ENCODE data around the gene NEK11. TPM values are rescaled to one million over a fixed set of nuclear protein-coding genes. Genes with fewer than 3 reads are reported as not detected.

Gene NEK11
- total and polyA plus RNA-seq, 4 donors: 4.0 to 36.3 (median 9.8) TPM

DNA sequence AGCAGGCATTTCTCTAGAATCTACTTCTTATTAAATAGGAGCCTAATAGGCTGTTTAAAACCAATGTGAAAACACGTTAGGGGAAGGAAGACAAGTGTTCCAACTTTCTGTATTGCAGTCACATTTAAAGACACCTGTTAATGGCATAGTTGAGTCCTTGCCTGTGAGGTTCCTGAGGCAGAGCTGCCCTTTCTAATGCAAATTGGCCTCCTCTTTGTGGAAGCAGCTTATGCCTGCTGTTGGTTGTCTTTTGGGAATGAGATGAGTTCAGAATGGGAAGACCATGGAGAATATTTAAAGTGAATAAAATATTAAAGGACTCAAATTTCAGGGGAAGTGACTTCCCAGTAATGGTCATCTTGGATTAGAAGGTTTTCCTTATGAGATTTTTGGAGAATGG is 51.2 kb downstream of the NEK11 start:
- H3K9ac ChIP-seq (ENCODE audit: insufficient read depth in 1 of 2, low read length in 2 of 2): no peak overlapping the region
- peaks cover 0 to 4% (median 1%) of the 10 kb centered on the region in 4 donors for H3K36me3 ChIP-seq (ENCODE audit: control insufficient read depth in 4 of 4, insufficient read depth in 4 of 4, low read length in 4 of 4)
- H3K4me1 ChIP-seq (ENCODE audit: control insufficient read depth in 5 of 5, insufficient read depth in 5 of 5, low read length in 5 of 5): peaks cover 0 to 3% (median 0%) of the 10 kb centered on the region in 5 donors
- no peaks in the 10 kb centered on the region for H3K9me3 ChIP-seq (ENCODE audit: control insufficient read depth in 4 of 4, insufficient read depth in 3 of 4, low read length in 3 of 4)
- no peak overlapping the region for H3K27ac ChIP-seq (ENCODE audit: low read depth in 1 of 2, low read length in 1 of 2)
- H3K27me3 ChIP-seq (ENCODE audit: control insufficient read depth in 3 of 3, insufficient read depth in 3 of 3, low read length in 2 of 3): no peaks in the 10 kb centered on the region
- ATAC-seq (ENCODE audit: insufficient read depth, low FRiP score) (no peak), DNase-seq (no peak)
- 68 to 74% methylated on average over 1 of the region's 1 CpG for WGBS, 2 donors
- H3K4me3 ChIP-seq: no peak overlapping the region
- TF ChIP-seq, protein P1, sequence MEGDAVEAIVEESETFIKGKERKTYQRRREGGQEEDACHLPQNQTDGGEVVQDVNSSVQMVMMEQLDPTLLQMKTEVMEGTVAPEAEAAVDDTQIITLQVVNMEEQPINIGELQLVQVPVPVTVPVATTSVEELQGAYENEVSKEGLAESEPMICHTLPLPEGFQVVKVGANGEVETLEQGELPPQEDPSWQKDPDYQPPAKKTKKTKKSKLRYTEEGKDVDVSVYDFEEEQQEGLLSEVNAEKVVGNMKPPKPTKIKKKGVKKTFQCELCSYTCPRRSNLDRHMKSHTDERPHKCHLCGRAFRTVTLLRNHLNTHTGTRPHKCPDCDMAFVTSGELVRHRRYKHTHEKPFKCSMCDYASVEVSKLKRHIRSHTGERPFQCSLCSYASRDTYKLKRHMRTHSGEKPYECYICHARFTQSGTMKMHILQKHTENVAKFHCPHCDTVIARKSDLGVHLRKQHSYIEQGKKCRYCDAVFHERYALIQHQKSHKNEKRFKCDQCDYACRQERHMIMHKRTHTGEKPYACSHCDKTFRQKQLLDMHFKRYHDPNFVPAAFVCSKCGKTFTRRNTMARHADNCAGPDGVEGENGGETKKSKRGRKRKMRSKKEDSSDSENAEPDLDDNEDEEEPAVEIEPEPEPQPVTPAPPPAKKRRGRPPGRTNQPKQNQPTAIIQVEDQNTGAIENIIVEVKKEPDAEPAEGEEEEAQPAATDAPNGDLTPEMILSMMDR (IDR thresholded peaks at IDR 0.05; ENCODE audit: control extremely low read depth, extremely low read depth): no peak

DNA sequence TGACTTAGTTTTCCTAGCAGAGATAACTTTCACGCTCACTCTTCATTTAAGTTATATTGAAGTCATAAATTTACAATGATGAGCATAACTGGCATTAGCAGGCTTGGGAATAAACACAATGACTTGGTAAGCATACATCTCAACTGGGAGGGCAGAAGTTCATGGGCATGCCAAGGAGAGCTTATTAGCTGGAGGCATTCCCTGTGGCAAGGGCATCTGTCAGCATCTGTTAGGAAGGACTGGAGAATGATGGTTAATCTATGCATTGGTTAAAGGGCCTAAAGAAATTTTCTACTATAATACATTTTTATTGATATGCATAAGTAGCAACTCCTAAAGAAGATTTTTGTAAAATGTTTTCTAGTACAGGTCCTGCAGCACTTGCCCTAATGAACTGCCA is 52.4 kb downstream of the NEK11 start:
- DNase-seq: no peak
- H3K36me3 ChIP-seq (ENCODE audit: control insufficient read depth in 4 of 4, insufficient read depth in 4 of 4, low read length in 4 of 4): peaks cover 0 to 4% (median 1%) of the 10 kb centered on the region in 4 donors
- H3K9ac ChIP-seq (ENCODE audit: insufficient read depth in 1 of 2, low read length in 2 of 2): no peak overlapping the region
- no peak overlapping the region for H3K4me3 ChIP-seq
- no peak for ATAC-seq (ENCODE audit: insufficient read depth, low FRiP score)
- H3K9me3 ChIP-seq (ENCODE audit: control insufficient read depth in 4 of 4, insufficient read depth in 3 of 4, low read length in 3 of 4): no peaks in the 10 kb centered on the region
- H3K27me3 ChIP-seq (ENCODE audit: control insufficient read depth in 3 of 3, insufficient read depth in 3 of 3, low read length in 2 of 3): no peaks in the 10 kb centered on the region
- 99 to 100% methylated on average over 1 of the region's 1 CpG for WGBS, 2 donors
- H3K4me1 ChIP-seq (ENCODE audit: control insufficient read depth in 5 of 5, insufficient read depth in 5 of 5, low read length in 5 of 5): peaks cover 0 to 7% (median 0%) of the 10 kb centered on the region in 5 donors
- TF ChIP-seq, protein P1 (IDR thresholded peaks at IDR 0.05; ENCODE audit: control extremely low read depth, extremely low read depth): no peak
- H3K27ac ChIP-seq (ENCODE audit: low read depth in 1 of 2, low read length in 1 of 2): no peak overlapping the region

DNA sequence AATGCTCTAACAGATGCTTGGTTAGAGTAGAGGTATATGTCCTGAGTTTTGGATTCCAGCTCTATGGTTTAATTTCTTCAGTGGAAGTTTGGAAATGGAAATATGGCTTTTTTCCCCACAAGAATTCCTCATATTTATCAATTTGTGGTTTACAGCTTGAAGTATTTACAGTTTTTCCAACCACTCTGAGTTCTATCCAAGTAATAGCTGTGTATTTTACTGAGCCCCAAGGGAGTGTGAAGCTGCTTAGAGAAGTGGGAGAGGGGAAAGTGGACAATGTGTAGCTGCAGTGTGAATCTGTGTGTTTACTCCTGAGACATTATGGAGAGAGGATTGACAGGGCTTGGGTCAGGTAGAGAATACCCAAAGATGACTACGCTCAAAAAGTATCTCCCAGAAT is 54.5 kb downstream of the NEK11 start:
- peaks cover 0 to 2% (median 0%) of the 10 kb centered on the region in 4 donors for H3K36me3 ChIP-seq (ENCODE audit: control insufficient read depth in 4 of 4, insufficient read depth in 4 of 4, low read length in 4 of 4)
- ATAC-seq (ENCODE audit: insufficient read depth, low FRiP score) (no peak), DNase-seq (no peak)
- no peaks in the 10 kb centered on the region for H3K27me3 ChIP-seq (ENCODE audit: control insufficient read depth in 3 of 3, insufficient read depth in 3 of 3, low read length in 2 of 3)
- peaks cover 0 to 7% (median 0%) of the 10 kb centered on the region in 5 donors for H3K4me1 ChIP-seq (ENCODE audit: control insufficient read depth in 5 of 5, insufficient read depth in 5 of 5, low read length in 5 of 5)
- H3K9ac ChIP-seq (ENCODE audit: insufficient read depth in 1 of 2, low read length in 2 of 2): no peak overlapping the region
- H3K27ac ChIP-seq (ENCODE audit: low read depth in 1 of 2, low read length in 1 of 2): no peak overlapping the region
- WGBS, 2 donors: 83 to 97% methylated on average over 1 of the region's 1 CpG
- H3K9me3 ChIP-seq (ENCODE audit: control insufficient read depth in 4 of 4, insufficient read depth in 3 of 4, low read length in 3 of 4): no peaks in the 10 kb centered on the region
- H3K4me3 ChIP-seq: no peak overlapping the region
- TF ChIP-seq, protein P1 (IDR thresholded peaks at IDR 0.05; ENCODE audit: control extremely low read depth, extremely low read depth): no peak

DNA sequence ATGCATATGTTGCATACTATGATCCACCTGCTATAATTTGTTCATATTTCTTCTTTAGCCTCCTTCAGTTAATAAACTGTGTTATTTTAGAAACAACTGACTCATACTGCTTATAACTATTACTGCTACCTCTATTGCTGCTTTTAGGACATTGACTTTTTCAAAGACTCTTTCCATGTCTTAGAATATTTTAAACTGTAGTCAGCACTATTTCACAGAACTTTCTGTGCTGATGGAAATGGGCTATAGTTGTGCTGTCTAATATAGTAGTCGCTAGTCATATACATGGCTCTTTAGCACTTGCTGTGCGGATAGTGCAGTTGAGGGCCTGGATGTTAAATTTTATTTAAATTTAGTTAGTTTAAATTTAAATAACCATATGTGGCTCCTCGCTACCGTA is 55.6 kb downstream of the NEK11 start:
- no peak for ATAC-seq (ENCODE audit: insufficient read depth, low FRiP score)
- Histone ChIP-seq H3K4me3 (no peak overlapping the region), H3K4me1 (ENCODE audit: control insufficient read depth in 5 of 5, insufficient read depth in 5 of 5, low read length in 5 of 5) (peaks cover 0 to 7% (median 0%) of the 10 kb centered on the region in 5 donors), H3K9me3 (ENCODE audit: control insufficient read depth in 4 of 4, insufficient read depth in 3 of 4, low read length in 3 of 4) (no peaks in the 10 kb centered on the region), H3K9ac (ENCODE audit: insufficient read depth in 1 of 2, low read length in 2 of 2) (no peak overlapping the region), H3K27me3 (ENCODE audit: control insufficient read depth in 3 of 3, insufficient read depth in 3 of 3, low read length in 2 of 3) (no peaks in the 10 kb centered on the region), H3K36me3 (ENCODE audit: control insufficient read depth in 4 of 4, insufficient read depth in 4 of 4, low read length in 4 of 4) (peaks cover 0 to 2% (median 0%) of the 10 kb centered on the region in 4 donors), H3K27ac (ENCODE audit: low read depth in 1 of 2, low read length in 1 of 2) (no peak overlapping the region)
- DNase-seq: no peak
- 96 to 99% methylated on average over 4 of the region's 4 CpGs for WGBS, 2 donors
- TF ChIP-seq, protein P1 (IDR thresholded peaks at IDR 0.05; ENCODE audit: control extremely low read depth, extremely low read depth): no peak

All from lung (tissue), 12 donors.